Temporal lobe (tissue), 1 donor: Measurements from ENCODE around the gene CD163L1. TPM values are rescaled to one million over a fixed set of nuclear protein-coding genes. Genes with fewer than 3 reads are reported as not detected.

ENCODE experiments used
- total RNA-seq: library from RNA; depleted of rRNA; stranded (reverse); fragments of >200 nt; gene quantifications from one replicate; pipeline ENCODE4 v1.2.3, GENCODE V29; 2014

CD163L1 gene
- total RNA-seq, 1 donor from 2014 or later: 1.5 TPM

Other genes with a start within 250 kb of the CD163L1 start
- gene ACSM4, start 140.1 kb downstream of the CD163L1 start, total RNA-seq: not detected
- 1.5 TPM for gene CD163, start 59.6 kb upstream of the CD163L1 start, total RNA-seq
- gene APOBEC1, start 221.8 kb upstream of the CD163L1 start, total RNA-seq: not detected